ENCODE measurements around the gene CNTNAP3. TPM values are rescaled to one million over a fixed set of nuclear protein-coding genes. Genes with fewer than 3 reads are reported as not detected.
"Not testable (repeated sequence)": the region's sequence is repeated elsewhere in the genome, so short reads cannot be mapped to it uniquely, and the experiment has no call there.

CNTNAP3 gene
- 10.4 to 22.3 TPM (median 20.0 TPM) in 3 replicates for total RNA-seq
- long read RNA-seq, full-length matches to known transcripts, result 7 of 38 reads
- long read RNA-seq, partial matches to known transcripts, result 8 of 38 reads
- long read RNA-seq, other reads (novel, unspliced or antisense), result 23 of 38 reads

- DNase-seq (ENCODE audit: low spot score); H3K9me3 Mint-ChIP-seq (ENCODE audit: low read depth); H3K4me1 Mint-ChIP-seq (ENCODE audit: low read depth); H3K27me3 Mint-ChIP-seq (ENCODE audit: low read depth); H3K36me3 Mint-ChIP-seq (ENCODE audit: low read depth): not testable (repeated sequence)
- peak within 1 kb of the TSS; percentile 74 for H3K4me3 Mint-ChIP-seq (ENCODE audit: unreplicated experiment)
- peak within 1 kb of the TSS; percentile 51 for H3K27ac Mint-ChIP-seq (ENCODE audit: unreplicated experiment)
Observed at GRCh38 chr9:39287980-39288379, at the start of gene CNTNAP3. CNTNAP3 (minus strand) TSS chr9:39288167; CDS start chr9:39288064, 103 bp downstream.

- not testable (repeated sequence) for H3K27ac Mint-ChIP-seq (ENCODE audit: unreplicated experiment); H3K4me3 Mint-ChIP-seq (ENCODE audit: unreplicated experiment); H3K9me3 Mint-ChIP-seq (ENCODE audit: low read depth); H3K36me3 Mint-ChIP-seq (ENCODE audit: low read depth); H3K27me3 Mint-ChIP-seq (ENCODE audit: low read depth); H3K4me1 Mint-ChIP-seq (ENCODE audit: low read depth); DNase-seq (ENCODE audit: low spot score)
- peak; percentile 10 for TF ChIP-seq CTCF (IDR thresholded peaks at IDR 0.05)
Observed at GRCh38 chr9:39279995-39280394, 8.0 kb downstream of the CNTNAP3 start.

- not testable (repeated sequence) for H3K9me3 Mint-ChIP-seq (ENCODE audit: low read depth); DNase-seq (ENCODE audit: low spot score); H3K36me3 Mint-ChIP-seq (ENCODE audit: low read depth); H3K4me1 Mint-ChIP-seq (ENCODE audit: low read depth); H3K27me3 Mint-ChIP-seq (ENCODE audit: low read depth); H3K27ac Mint-ChIP-seq (ENCODE audit: unreplicated experiment); H3K4me3 Mint-ChIP-seq (ENCODE audit: unreplicated experiment)
Observed at GRCh38 chr9:39242513-39242912, 45.5 kb downstream of the CNTNAP3 start.

- not testable (repeated sequence) for DNase-seq (ENCODE audit: low spot score); H3K9me3 Mint-ChIP-seq (ENCODE audit: low read depth); H3K4me3 Mint-ChIP-seq (ENCODE audit: unreplicated experiment); H3K27me3 Mint-ChIP-seq (ENCODE audit: low read depth); H3K27ac Mint-ChIP-seq (ENCODE audit: unreplicated experiment); H3K4me1 Mint-ChIP-seq (ENCODE audit: low read depth); H3K36me3 Mint-ChIP-seq (ENCODE audit: low read depth)
Observed at GRCh38 chr9:39232130-39232991, 55.6 kb downstream of the CNTNAP3 start.

- not testable (repeated sequence) for DNase-seq (ENCODE audit: low spot score); H3K27me3 Mint-ChIP-seq (ENCODE audit: low read depth); H3K4me1 Mint-ChIP-seq (ENCODE audit: low read depth); H3K4me3 Mint-ChIP-seq (ENCODE audit: unreplicated experiment); H3K36me3 Mint-ChIP-seq (ENCODE audit: low read depth); H3K27ac Mint-ChIP-seq (ENCODE audit: unreplicated experiment); H3K9me3 Mint-ChIP-seq (ENCODE audit: low read depth)
Observed at GRCh38 chr9:39215976-39216375, 72.0 kb downstream of the CNTNAP3 start.

GRCh38 chr9:39209773-39210172, 78.2 kb downstream of the CNTNAP3 start:
- H3K9me3 Mint-ChIP-seq (ENCODE audit: low read depth); H3K27me3 Mint-ChIP-seq (ENCODE audit: low read depth); DNase-seq (ENCODE audit: low spot score); H3K36me3 Mint-ChIP-seq (ENCODE audit: low read depth); H3K4me3 Mint-ChIP-seq (ENCODE audit: unreplicated experiment); H3K4me1 Mint-ChIP-seq (ENCODE audit: low read depth); H3K27ac Mint-ChIP-seq (ENCODE audit: unreplicated experiment): not testable (repeated sequence)

GRCh38 chr9:39206643-39207042, 81.3 kb downstream of the CNTNAP3 start:
- H3K36me3 Mint-ChIP-seq (ENCODE audit: low read depth); H3K27ac Mint-ChIP-seq (ENCODE audit: unreplicated experiment); H3K27me3 Mint-ChIP-seq (ENCODE audit: low read depth): not testable (repeated sequence)

GRCh38 chr9:39205842-39206241, 82.1 kb downstream of the CNTNAP3 start:
- H3K27ac Mint-ChIP-seq (ENCODE audit: unreplicated experiment); H3K4me1 Mint-ChIP-seq (ENCODE audit: low read depth); H3K4me3 Mint-ChIP-seq (ENCODE audit: unreplicated experiment); H3K9me3 Mint-ChIP-seq (ENCODE audit: low read depth); H3K27me3 Mint-ChIP-seq (ENCODE audit: low read depth); H3K36me3 Mint-ChIP-seq (ENCODE audit: low read depth); DNase-seq (ENCODE audit: low spot score): not testable (repeated sequence)

More at GRCh38 chr9:39206643-39207042, 81.3 kb downstream of the CNTNAP3 start:
- not testable (repeated sequence) for H3K9me3 Mint-ChIP-seq (ENCODE audit: low read depth); H3K4me3 Mint-ChIP-seq (ENCODE audit: unreplicated experiment); DNase-seq (ENCODE audit: low spot score); H3K4me1 Mint-ChIP-seq (ENCODE audit: low read depth)

- not testable (repeated sequence) for H3K9me3 Mint-ChIP-seq (ENCODE audit: low read depth); DNase-seq (ENCODE audit: low spot score); H3K4me3 Mint-ChIP-seq (ENCODE audit: unreplicated experiment); H3K27ac Mint-ChIP-seq (ENCODE audit: unreplicated experiment); H3K27me3 Mint-ChIP-seq (ENCODE audit: low read depth); H3K36me3 Mint-ChIP-seq (ENCODE audit: low read depth); H3K4me1 Mint-ChIP-seq (ENCODE audit: low read depth)
Observed at GRCh38 chr9:39200412-39200811, 87.6 kb downstream of the CNTNAP3 start.

GRCh38 chr9:39198000-39198709, 89.8 kb downstream of the CNTNAP3 start:
- not testable (repeated sequence) for DNase-seq (ENCODE audit: low spot score); H3K4me3 Mint-ChIP-seq (ENCODE audit: unreplicated experiment); H3K27ac Mint-ChIP-seq (ENCODE audit: unreplicated experiment); H3K36me3 Mint-ChIP-seq (ENCODE audit: low read depth); H3K9me3 Mint-ChIP-seq (ENCODE audit: low read depth); H3K4me1 Mint-ChIP-seq (ENCODE audit: low read depth); H3K27me3 Mint-ChIP-seq (ENCODE audit: low read depth)

GRCh38 chr9:39171370-39171769, 116.6 kb downstream of the CNTNAP3 start:
- DNase-seq (ENCODE audit: low spot score); H3K36me3 Mint-ChIP-seq (ENCODE audit: low read depth); H3K27me3 Mint-ChIP-seq (ENCODE audit: low read depth); H3K27ac Mint-ChIP-seq (ENCODE audit: unreplicated experiment); H3K4me3 Mint-ChIP-seq (ENCODE audit: unreplicated experiment); H3K4me1 Mint-ChIP-seq (ENCODE audit: low read depth); H3K9me3 Mint-ChIP-seq (ENCODE audit: low read depth): not testable (repeated sequence)

All from chondrocyte (in vitro differentiated cells).